Hypothalamus (tissue), 51 donors: ENCODE measurements around the gene MIGA1.
"Not testable (repeated sequence)": the region's sequence is repeated elsewhere in the genome, so short reads cannot be mapped to it uniquely, and the experiment has no call there.

Experiments
- DNase-seq, 51 donors: peaks; one replicate each; lab custom pipeline; 2025; lab: John Stamatoyannopoulos, UW

Gene MIGA1

DNA sequence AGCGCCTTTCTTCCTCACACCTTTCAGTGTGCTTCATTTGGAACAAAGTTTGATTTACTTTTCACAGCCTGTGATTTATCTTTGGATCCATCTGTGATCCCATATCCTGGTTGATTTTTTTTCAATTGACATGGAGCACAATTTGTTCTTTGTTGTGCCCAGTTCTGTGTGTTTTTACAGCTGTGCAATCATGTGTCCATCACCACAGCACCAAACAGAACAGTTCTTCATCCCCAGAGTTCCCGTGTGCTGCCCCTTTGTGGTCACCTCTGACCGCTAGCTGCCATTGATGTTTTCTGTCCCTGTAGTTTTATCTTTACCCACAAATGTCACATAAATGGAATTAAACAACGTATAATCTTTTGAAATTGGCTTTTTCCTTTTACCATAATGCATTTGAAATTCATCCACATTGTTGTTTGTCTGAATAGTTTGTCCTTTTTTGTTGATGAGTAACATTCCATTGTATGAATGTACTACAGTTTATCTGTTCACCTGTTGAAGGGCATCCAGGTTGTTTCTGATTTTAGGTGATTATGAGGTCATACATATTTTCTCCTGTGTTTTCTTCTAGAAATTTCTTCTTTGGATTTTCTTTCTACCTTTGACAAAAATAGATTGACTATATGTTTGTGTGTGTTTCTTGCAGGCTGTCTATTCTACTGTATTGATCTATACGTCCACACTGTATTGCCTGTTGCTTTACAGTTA, 17.4 kb downstream of the MIGA1 start:
- DNase-seq: peak in 28 of 51 donors; percentile 1 to 70 (median 35)

DNA sequence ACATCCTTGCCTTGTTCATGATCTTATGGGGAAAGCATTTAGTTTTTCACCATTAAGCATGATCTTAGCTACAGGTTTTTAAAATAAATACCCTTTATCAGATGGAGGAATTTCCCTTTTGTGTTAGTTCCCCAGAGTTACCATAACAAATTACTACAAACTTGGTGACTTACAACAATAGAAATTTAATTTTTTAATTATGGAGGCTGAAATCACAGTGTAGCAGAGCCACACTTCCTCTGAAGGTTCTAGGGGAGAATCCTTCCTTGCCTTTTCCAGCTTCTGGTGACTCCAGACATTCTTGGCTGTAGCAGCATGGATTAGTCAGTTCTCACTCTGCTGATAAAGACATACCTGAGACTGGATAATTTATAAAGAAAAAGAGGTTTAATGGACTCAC, 18.5 kb downstream of the MIGA1 start:
- DNase-seq: no peak

- no peak for DNase-seq
Observed at GRCh38 chr1:77802026-77802425, 22.6 kb downstream of the MIGA1 start.

DNA sequence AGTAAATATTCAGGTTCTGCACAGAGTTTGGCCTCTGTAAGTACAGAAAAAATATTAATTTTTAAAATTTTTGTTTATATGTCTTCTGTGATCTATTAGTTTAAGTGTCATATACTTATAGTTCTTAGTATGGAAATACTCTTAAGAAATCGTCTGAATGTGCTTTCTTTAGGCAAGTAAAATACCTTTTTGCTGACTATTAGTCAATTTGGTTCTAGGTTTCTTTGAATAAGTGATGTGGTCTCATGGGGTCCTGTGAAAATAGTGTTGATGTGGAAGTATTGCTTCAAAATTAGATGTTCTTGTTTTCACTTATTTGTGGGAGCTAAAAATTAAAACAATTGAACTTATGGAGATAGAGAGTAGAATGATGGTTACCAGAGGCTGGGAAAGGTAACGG, 23.9 kb downstream of the MIGA1 start:
- DNase-seq: no peak

GRCh38 chr1:77809787-77810462, 30.5 kb downstream of the MIGA1 start:
- not testable (repeated sequence) for DNase-seq

DNA sequence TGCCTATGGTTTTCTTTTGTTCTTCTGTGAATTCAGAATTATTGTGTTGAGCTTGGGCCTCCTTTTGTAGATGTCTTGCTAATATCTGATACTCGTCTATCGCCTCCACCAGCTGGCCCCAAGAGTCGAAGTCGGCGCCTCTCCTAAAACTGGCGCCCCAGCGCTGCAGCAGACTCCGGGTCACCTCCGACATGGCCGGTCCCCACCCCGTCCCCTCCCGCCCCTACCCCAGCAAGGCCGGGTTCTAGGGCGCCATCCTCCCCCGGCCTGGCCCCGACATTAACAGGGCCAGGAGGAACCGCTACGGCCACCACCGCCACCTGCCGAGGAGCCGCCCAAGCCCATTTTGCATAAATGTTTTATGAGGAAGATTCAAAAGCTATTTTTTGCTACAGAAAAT, 32.1 kb downstream of the MIGA1 start:
- not testable (repeated sequence) for DNase-seq

DNA sequence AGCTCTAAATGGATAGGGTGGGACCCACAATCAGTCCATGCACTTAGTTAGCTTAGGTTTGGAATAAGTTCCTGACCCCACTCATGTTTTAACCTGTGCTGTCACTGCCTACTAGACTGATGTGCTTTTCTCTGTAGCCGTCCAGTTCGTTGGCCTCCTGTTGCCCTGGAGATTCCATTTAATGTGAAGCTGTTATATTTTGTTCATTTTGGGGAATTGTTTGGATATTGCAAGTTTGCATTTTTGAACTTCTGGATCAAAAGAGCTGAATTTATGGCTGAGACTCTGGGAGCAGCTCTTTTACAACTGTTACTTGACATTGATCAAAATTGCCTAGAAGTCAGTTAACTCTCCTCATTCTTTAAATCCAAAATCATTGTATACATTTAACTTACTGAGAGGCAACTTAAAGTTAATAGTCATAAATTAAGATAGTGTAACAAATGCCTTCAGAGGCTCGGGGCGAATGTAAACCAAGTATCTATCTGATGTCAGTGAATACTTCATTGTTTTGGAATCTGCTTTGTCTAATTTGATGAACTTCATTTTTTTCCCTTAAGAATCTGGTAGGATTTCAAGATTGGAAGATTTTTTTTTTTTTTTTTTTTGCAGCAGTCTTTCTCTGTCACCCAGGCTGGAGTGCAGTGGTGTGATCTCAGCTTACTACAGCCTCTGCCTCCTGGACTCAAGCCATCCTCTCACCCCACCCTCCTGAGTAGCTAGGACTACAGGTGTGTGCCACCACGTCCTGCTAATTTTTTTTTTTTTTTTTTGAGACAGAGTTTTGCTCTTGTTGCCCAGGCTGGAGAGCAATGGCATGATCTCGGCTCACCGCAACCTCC, 38.1 kb downstream of the MIGA1 start:
- no peak for DNase-seq

- DNase-seq: no peak
Observed at GRCh38 chr1:77820121-77820520, 40.7 kb downstream of the MIGA1 start.

DNA sequence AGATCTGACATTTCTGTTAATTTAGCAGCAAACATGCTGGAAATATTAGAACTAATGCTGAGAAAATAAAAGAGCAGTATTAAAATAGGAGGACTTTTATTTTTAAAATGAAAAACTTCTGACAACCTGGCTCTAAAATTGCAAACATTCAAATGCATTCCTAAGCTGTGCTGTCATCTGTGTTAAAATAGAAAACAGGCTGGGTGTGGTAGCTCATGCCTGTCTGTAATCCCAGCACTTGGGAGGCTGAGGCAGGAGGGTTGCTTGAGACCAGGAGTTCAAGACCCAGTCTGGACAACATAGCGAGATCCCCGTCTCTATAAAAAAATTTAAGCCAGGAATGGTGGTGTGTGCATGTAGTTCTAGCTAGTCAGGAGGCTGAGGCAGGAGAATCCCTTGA, 44.6 kb downstream of the MIGA1 start:
- DNase-seq: no peak

DNA sequence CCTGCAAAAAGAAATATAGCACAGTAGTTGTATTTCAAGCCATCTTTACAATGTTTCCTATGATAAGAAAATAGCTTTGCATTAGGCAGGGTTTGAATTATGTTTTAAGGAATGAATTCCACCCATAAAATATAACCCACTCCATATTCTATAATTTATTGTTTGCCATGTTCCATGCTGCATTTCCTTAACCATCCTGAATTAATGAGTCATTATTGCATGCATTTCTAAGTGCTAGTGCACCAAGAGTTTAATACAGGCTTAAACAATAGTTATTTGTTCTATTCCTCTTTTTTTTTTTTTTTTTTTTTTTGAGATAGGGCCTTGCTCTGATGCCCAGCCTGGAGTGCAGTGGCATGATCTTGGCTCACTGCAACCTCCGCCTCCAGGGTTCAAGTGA, 45.2 kb downstream of the MIGA1 start:
- DNase-seq: no peak

- peak in 1 of 51 donors; percentile 3 for DNase-seq
Observed at GRCh38 chr1:77825131-77825709, 45.8 kb downstream of the MIGA1 start.

- DNase-seq: not testable (repeated sequence)
Observed at GRCh38 chr1:77826851-77827250, 47.4 kb downstream of the MIGA1 start.

- DNase-seq: no peak
Observed at GRCh38 chr1:77828098-77828497, 48.6 kb downstream of the MIGA1 start.

DNA sequence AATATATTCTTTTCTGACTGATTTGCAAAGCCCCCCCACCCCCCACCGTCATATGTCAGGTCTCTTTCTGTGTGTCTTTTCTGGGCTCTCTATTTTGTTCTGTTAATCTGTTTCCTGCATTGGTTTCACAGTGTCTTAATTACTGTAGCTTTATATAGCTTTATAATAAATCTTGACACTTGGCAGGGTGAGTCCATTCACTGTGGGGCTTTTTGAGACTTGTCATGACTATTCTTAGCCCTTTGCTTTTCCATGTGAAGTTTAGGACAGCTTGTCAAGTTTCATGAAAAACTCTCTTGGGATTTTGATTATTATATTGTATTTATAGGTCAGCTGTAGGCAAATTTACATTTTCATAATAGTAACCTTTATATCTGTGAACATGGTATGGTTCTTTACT, 50.4 kb downstream of the MIGA1 start:
- no peak for DNase-seq

- DNase-seq: no peak
Observed at GRCh38 chr1:77830946-77831345, 51.5 kb downstream of the MIGA1 start.

- no peak for DNase-seq
Observed at GRCh38 chr1:77831566-77831965, 52.1 kb downstream of the MIGA1 start.

DNA sequence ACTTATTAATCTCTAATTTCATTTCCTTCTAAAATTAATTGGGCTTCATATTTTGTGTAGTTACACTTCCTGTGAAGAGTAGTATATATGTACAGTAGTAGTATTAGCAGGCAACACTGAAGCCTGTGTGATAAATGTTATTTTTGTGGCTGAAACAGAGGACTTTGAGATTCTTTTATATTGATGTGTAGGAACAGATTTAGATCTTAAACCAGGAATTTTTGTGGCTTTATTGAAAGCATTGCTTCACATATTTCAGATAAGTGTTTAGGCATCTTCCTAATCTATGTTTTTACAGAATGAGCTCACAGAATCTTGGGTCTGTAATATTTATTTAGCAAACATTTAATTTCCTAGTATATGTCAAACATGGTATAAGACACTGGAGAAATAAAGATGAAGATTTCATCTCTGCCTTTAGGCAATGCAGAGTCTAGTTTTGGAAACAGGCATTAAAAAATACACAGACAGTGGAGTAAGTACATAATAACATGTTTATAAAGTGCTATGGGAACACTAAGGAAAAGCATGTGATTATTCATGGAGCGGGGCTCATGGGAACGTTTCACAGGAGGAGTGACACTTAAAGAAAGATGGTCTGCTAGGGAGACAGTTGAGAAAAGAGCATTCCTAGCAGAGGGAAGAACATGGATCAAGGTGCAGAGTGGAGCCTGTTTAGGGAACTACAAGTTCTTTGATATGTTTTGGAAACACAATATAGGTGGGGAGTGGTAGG, 52.7 kb downstream of the MIGA1 start:
- no peak for DNase-seq

- DNase-seq: peak in 2 of 51 donors; percentile 3 to 26
Observed at GRCh38 chr1:77832901-77833300, 53.5 kb downstream of the MIGA1 start.

DNA sequence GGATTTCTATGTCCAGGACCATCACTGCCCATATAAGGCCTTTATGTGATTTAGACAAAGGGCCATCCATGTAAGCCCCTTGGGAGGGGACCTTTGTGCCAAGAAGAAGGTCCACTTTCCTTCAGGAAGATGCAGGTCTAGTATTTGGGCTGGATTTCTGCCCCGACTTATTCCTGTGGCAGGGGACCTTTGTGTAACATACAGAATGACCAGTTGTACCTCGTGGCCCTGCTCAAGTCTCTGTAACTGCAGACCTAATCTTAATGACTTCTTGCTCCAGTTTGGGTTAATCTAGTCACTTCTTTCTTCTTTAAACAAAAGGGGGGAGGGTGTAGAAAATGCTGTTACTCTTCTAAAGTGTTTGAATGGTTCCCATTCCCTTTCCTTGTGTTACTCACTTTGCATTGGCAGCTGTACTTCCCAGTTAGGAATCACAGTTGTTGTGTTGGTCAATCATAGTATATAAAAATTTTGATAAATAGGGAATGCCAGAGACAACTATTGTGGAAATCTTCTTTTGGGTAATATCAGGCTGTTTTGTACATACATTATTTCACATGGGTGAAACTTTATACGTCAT, 54.2 kb downstream of the MIGA1 start:
- DNase-seq: no peak

DNA sequence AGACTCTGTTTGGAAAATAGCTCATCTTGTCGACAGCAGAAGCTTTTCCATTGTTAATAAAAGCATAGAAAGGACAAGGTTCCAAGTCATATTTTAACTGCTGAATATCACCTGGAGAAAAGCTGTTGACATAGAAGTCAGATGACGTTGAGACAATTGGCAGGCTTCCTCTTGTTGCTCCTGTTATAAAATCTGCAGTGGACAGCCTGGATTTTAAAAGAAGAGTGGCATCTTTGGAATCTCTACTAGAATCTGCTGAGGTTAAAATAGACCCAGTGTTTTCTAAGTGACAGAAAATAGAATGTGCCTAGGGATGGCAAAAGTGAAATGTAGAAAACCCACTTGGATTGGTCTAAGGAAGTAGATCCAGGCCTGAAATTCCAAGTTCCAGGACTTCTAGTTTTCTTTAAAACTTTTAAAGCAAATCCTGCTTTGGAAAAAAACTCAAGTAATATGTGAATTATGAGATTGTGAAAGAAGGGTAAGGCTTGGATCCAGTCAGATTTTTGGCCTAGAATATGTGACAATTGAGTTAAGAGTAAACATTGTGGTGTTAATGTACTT, 55.4 kb downstream of the MIGA1 start:
- no peak for DNase-seq
